ENCODE data around the gene FGB.

The FGB gene

GRCh38 chr4:154562697-154563254 is at the start of gene FGB:
TSS of gene FGB (plus strand) at chr4:154563011. CDS start at chr4:154563019, 8 bp downstream.
- DNase-seq (ENCODE audit: low read depth) = no peak

- DNase-seq (ENCODE audit: low read depth) = no peak
Measured at GRCh38 chr4:154516318-154517029, 46.3 kb upstream of the FGB start.

GRCh38 chr4:154517591-154517990 is 45.2 kb upstream of the FGB start:
- DNase-seq (ENCODE audit: low read depth) = no peak

GRCh38 chr4:154519214-154519613 is 43.6 kb upstream of the FGB start:
- DNase-seq (ENCODE audit: low read depth) = no peak

GRCh38 chr4:154521607-154522006 is 41.2 kb upstream of the FGB start:
- no peak for DNase-seq (ENCODE audit: low read depth)

- DNase-seq (ENCODE audit: low read depth) = no peak
Measured at GRCh38 chr4:154526151-154526550, 36.7 kb upstream of the FGB start.

- no peak for DNase-seq (ENCODE audit: low read depth)
Measured at GRCh38 chr4:154527308-154527707, 35.5 kb upstream of the FGB start.

GRCh38 chr4:154528869-154529268 is 33.9 kb upstream of the FGB start:
- no peak for DNase-seq (ENCODE audit: low read depth)

- no peak for DNase-seq (ENCODE audit: low read depth)
Measured at GRCh38 chr4:154529728-154530519, 32.9 kb upstream of the FGB start.

- DNase-seq (ENCODE audit: low read depth) = no peak
Measured at GRCh38 chr4:154534296-154534695, 28.5 kb upstream of the FGB start.

GRCh38 chr4:154542271-154542879 is 20.4 kb upstream of the FGB start:
- DNase-seq (ENCODE audit: low read depth) = no peak

- DNase-seq (ENCODE audit: low read depth) = no peak
Measured at GRCh38 chr4:154545689-154546088, 17.1 kb upstream of the FGB start.

- peak; percentile 71 for DNase-seq (ENCODE audit: low read depth)
Measured at GRCh38 chr4:154549894-154550790, 12.7 kb upstream of the FGB start, which contains the start of gene PLRG1. TSS of gene PLRG1 (minus strand) at chr4:154550400. CDS start at chr4:154550308, 92 bp downstream.

- DNase-seq (ENCODE audit: low read depth) = peak; percentile 67
Measured at GRCh38 chr4:154551872-154552686, 10.7 kb upstream of the FGB start.

- no peak for DNase-seq (ENCODE audit: low read depth)
Measured at GRCh38 chr4:154559141-154559493, 3.7 kb upstream of the FGB start.

GRCh38 chr4:154559494-154560418 is 3.1 kb upstream of the FGB start:
- peak; percentile 41 for DNase-seq (ENCODE audit: low read depth)

GRCh38 chr4:154560419-154560801 is 2.4 kb upstream of the FGB start:
- no peak for DNase-seq (ENCODE audit: low read depth)

GRCh38 chr4:154560824-154561231 is 2.0 kb upstream of the FGB start:
- DNase-seq (ENCODE audit: low read depth) = peak; percentile 95

GRCh38 chr4:154564311-154564710 is 1.5 kb downstream of the FGB start:
- no peak for DNase-seq (ENCODE audit: low read depth)

- DNase-seq (ENCODE audit: low read depth) = no peak
Measured at GRCh38 chr4:154565704-154566103, 2.9 kb downstream of the FGB start.
